Brain microvascular endothelial cell (primary cell): ENCODE data around the gene ATMIN.

Source experiments
- DNase-seq: peaks from one replicate; pipeline ENCODE4 v3.0.0-alpha.2; 2020
- H3K27ac ChIP-seq: fragments of 250-450 bp; sonication (Bioruptor Pico); 2 replicates; pipeline ENCODE4 v1.5.1; 2020; ENCODE audit warnings: mild to moderate bottlenecking, moderate library complexity
- H3K27me3 ChIP-seq: fragments of 250-450 bp; sonication (Bioruptor Pico); replicated peaks from 2 replicates; pipeline ENCODE4 v1.5.1; 2020; ENCODE audit warnings: mild to moderate bottlenecking
- H3K36me3 ChIP-seq: fragments of 250-450 bp; sonication (Bioruptor Pico); replicated peaks from 2 replicates; pipeline ENCODE4 v1.5.1; 2020; ENCODE audit warnings: mild to moderate bottlenecking
- H3K4me3 ChIP-seq: 2 replicates; pipeline ENCODE4 v1.5.1; 2011; ENCODE audit warnings: low read depth, mild to moderate bottlenecking, control low read depth, low read length, moderate library complexity
- CTCF ChIP-seq: IDR thresholded peaks from 2 replicates; pipeline ENCODE4 v1.5.1; 2011; ENCODE audit warnings: low read depth, mild to moderate bottlenecking, moderate library complexity, low read length, control low read depth, inconsistent platforms; ENCODE audit errors: missing control alignments
- in situ Hi-C: cut with HindIII; loops from 2 replicates; pipeline ENCODE4 v1.10.0; 2017; ENCODE audit warnings: low sequenced_read_pairs, low pct_ligation_motif_present

The ATMIN gene

GRCh38 chr16:81003064-81003463 lies 32.6 kb upstream of the ATMIN start:
- no peak for TF ChIP-seq CTCF
- no peaks in the 10 kb centered on the region for H3K36me3 ChIP-seq
- H3K27me3 ChIP-seq = no peaks in the 10 kb centered on the region
- H3K27ac ChIP-seq = peak overlapping the region; percentile 19
- no peak overlapping the region for H3K4me3 ChIP-seq
- in situ Hi-C loops = no loop called here
- DNase-seq = no peak

- Histone ChIP-seq H3K27me3 (no peaks in the 10 kb centered on the region), H3K4me3 (no peak overlapping the region), H3K36me3 (no peaks in the 10 kb centered on the region), H3K27ac (peak overlapping the region; percentile 43)
- no peak for TF ChIP-seq CTCF
- in situ Hi-C loops = no loop called here
- DNase-seq = no peak
Measured at GRCh38 chr16:81003610-81004460, 31.8 kb upstream of the ATMIN start.

GRCh38 chr16:81004646-81005353 lies 30.8 kb upstream of the ATMIN start:
- Histone ChIP-seq H3K27me3 (no peaks in the 10 kb centered on the region), H3K27ac (peak overlapping the region; percentile 43)
- peak; percentile 62 for DNase-seq

DNA sequence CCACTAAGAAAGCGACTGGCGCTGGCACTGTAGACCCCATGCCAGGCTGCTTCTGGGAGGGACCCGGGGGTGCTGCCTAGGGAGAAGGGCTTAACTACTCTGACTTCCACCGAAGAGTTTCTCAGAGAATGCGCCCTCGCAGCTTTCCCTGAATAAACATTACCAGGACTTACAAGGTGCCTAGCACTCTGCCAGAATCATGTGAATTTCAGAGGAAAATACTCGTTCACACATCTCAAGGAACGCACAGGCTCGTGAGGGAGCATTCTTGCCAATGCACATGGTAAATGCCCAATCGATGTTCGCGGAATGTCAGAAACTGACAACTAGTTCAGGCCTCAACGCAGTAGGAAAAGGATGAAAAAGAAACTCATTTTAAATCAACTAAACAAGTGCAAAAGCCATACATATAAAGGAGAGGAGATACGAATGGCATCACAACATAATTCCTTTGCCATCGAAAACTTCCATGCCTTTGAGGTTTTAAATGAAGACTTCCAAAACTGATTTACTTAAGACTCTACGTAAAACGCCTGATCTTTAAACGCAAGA lies 30.0 kb upstream of the ATMIN start:
- in situ Hi-C loops = no loop called here
- no peak for DNase-seq
- H3K36me3 ChIP-seq = no peaks in the 10 kb centered on the region
- H3K27ac ChIP-seq = peak overlapping the region; percentile 99
- H3K4me3 ChIP-seq = peak overlapping the region; percentile 90
- no peak for TF ChIP-seq CTCF
- H3K27me3 ChIP-seq = no peaks in the 10 kb centered on the region

More at GRCh38 chr16:81004646-81005353, 30.8 kb upstream of the ATMIN start:
- Histone ChIP-seq H3K4me3 (peak overlapping the region; percentile 90), H3K36me3 (no peaks in the 10 kb centered on the region)
- in situ Hi-C loops = no loop called here
- peak; percentile 49 for TF ChIP-seq CTCF

DNA sequence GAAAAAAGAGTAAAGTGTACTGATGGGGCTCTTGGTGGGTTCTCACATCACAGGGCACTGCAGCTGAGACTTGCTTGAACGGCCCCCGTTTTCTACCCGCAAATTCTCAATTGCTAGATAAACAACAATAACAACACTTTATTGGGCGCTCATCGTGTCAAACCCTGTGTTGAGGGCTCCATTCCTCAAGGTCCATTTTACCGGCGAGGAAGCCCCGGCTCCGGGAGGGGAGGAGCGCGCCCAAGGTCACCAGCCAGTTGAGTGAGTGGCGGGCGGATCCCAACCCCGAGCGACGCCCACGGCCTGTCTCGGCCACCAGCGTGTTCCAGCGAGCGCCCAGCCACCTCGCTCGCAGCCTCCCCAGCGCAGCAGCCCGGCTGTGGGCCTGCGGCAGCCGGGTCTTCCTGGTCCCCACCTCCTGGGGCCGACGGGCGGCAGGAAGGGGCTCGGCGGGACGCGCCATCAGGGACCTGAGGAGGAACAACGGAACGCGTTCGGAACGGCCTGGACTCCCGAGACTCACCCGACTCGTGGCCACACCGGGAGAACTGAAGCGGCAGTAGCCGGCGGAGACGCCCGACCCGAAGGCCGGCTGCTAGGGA lies 29.3 kb upstream of the ATMIN start:
- no peak for TF ChIP-seq CTCF
- DNase-seq = peak; percentile 42
- peak overlapping the region; percentile 99 for H3K27ac ChIP-seq
- H3K4me3 ChIP-seq = peak overlapping the region; percentile 90
- no peaks in the 10 kb centered on the region for H3K27me3 ChIP-seq
- no peaks in the 10 kb centered on the region for H3K36me3 ChIP-seq
- in situ Hi-C loops = no loop called here
